HG02642 (cell line): ENCODE data around the gene PPP1R9A.
A peak's percentile ranks its signal among the peaks of the same experiment; 100 is the strongest.

Experiments
- ATAC-seq: cut with Tn5 transposase; IDR thresholded peaks from one replicate; pipeline ENCODE4 v1.9.1; 2021; ENCODE audit warnings: mild to moderate bottlenecking; ENCODE audit not compliant: unreplicated experiment, poor library complexity

PPP1R9A gene

GRCh38 chr7:95296456-95296855 is 389.1 kb downstream of the PPP1R9A start:
- ATAC-seq, result no peak

GRCh38 chr7:95297041-95297440 is 389.6 kb downstream of the PPP1R9A start:
- ATAC-seq, result no peak

GRCh38 chr7:95298091-95298490 is 390.7 kb downstream of the PPP1R9A start:
- ATAC-seq, result no peak

- no peak for ATAC-seq
These were observed 395.9 kb downstream of the PPP1R9A start for GRCh38 chr7:95303013-95303905.

GRCh38 chr7:95304990-95305389 is 397.6 kb downstream of the PPP1R9A start:
- ATAC-seq, result no peak

- ATAC-seq, result no peak
These were observed 402.6 kb downstream of the PPP1R9A start for GRCh38 chr7:95309951-95310350.

- no peak for ATAC-seq
These were observed 404.0 kb downstream of the PPP1R9A start for GRCh38 chr7:95311389-95311788.

- no peak for ATAC-seq
These were observed 405.2 kb downstream of the PPP1R9A start for GRCh38 chr7:95312561-95312960.

- peak; percentile 48 for ATAC-seq
These were observed 409.2 kb downstream of the PPP1R9A start for GRCh38 chr7:95316588-95316987.

- ATAC-seq, result no peak
These were observed 410.2 kb downstream of the PPP1R9A start for GRCh38 chr7:95317546-95317945.

- ATAC-seq, result no peak
These were observed 410.6 kb downstream of the PPP1R9A start for GRCh38 chr7:95317966-95318365.

GRCh38 chr7:95318501-95319100 is 411.2 kb downstream of the PPP1R9A start:
- ATAC-seq, result no peak

- no peak for ATAC-seq
These were observed 412.2 kb downstream of the PPP1R9A start for GRCh38 chr7:95319570-95319969.

GRCh38 chr7:95320651-95321050 is 413.3 kb downstream of the PPP1R9A start:
- no peak for ATAC-seq

GRCh38 chr7:95321720-95322119 is 414.3 kb downstream of the PPP1R9A start:
- ATAC-seq, result no peak

- ATAC-seq, result no peak
These were observed 415.0 kb downstream of the PPP1R9A start for GRCh38 chr7:95322396-95322795.

- ATAC-seq, result no peak
These were observed 415.5 kb downstream of the PPP1R9A start for GRCh38 chr7:95322854-95323253.

GRCh38 chr7:95323410-95324129 is 416.2 kb downstream of the PPP1R9A start:
- ATAC-seq, result no peak

GRCh38 chr7:95324431-95324830 is 417.0 kb downstream of the PPP1R9A start, which contains the start of gene PON1:
Gene PON1, minus strand, starts transcription at chr7:95324532. Its CDS starts 57 bp downstream, at chr7:95324475.
- ATAC-seq, result peak; percentile 56

GRCh38 chr7:95327356-95327755 is 420.0 kb downstream of the PPP1R9A start:
- no peak for ATAC-seq
